ENCODE results near the gene CTNNA2. TPM values are rescaled to one million over a fixed set of nuclear protein-coding genes. Genes with fewer than 3 reads are reported as not detected.

The CTNNA2 gene
- total RNA-seq, 6 donors from 2014 or later: not detected

DNA sequence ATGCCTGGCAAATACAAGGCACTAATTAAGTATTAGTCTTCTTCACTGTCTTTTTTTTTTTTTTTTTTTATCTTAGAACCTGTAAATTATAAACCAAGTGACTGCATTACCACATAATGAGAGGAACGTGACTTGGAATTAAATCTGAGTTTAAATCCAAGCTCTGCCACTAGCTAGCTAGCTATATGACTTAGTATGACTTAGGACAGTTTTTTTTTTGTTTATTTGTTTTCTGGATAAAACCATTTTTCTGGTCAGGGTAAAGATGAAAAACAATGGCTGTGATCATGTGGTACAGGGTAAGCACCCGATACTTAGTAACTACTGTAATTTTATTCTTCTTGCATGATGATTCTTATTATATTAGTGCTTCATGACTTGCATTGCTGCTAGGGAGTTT is 983.5 kb downstream of the CTNNA2 start:
- TF ChIP-seq, protein P1, sequence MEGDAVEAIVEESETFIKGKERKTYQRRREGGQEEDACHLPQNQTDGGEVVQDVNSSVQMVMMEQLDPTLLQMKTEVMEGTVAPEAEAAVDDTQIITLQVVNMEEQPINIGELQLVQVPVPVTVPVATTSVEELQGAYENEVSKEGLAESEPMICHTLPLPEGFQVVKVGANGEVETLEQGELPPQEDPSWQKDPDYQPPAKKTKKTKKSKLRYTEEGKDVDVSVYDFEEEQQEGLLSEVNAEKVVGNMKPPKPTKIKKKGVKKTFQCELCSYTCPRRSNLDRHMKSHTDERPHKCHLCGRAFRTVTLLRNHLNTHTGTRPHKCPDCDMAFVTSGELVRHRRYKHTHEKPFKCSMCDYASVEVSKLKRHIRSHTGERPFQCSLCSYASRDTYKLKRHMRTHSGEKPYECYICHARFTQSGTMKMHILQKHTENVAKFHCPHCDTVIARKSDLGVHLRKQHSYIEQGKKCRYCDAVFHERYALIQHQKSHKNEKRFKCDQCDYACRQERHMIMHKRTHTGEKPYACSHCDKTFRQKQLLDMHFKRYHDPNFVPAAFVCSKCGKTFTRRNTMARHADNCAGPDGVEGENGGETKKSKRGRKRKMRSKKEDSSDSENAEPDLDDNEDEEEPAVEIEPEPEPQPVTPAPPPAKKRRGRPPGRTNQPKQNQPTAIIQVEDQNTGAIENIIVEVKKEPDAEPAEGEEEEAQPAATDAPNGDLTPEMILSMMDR (IDR thresholded peaks at IDR 0.05): no peak
- TF ChIP-seq EP300 (IDR thresholded peaks at IDR 0.05): no peak
- TF ChIP-seq POLR2AphosphoS5 (IDR thresholded peaks at IDR 0.05): no peak
- Histone ChIP-seq H3K4me1 (no peaks in the 10 kb centered on the region), H3K27ac (no peak overlapping the region), H3K27me3 (no peaks in the 10 kb centered on the region), H3K9me3 (no peaks in the 10 kb centered on the region), H3K4me3 (no peak overlapping the region), H3K36me3 (no peaks in the 10 kb centered on the region)
- ATAC-seq (ENCODE audit: low FRiP score in 2 of 2): no peak
- no peak for DNase-seq
- WGBS, 2 donors: 86 to 88% methylated on average over 2 of the region's 2 CpGs

DNA sequence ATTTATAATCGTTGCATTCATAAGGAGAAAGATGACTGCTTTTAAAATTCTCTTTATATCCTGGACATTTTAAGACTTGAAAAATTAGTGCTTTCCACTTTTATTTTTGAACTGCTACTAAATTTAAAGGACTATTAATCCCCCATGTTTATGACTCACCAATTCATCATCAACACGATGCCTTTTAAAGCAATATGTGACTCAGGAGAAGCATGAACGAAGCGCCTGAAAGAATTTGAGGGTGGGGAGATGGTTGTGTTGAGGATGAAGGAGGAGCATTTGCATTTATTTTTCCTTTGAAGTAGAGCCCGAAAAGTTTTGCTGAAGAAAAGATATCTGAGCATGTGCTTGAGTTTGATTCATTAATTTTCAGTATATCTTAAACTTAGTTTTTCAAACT is 983.9 kb downstream of the CTNNA2 start:
- WGBS, 2 donors: 76% methylated on average over 5 of the region's 5 CpGs
- H3K4me1 ChIP-seq: no peaks in the 10 kb centered on the region
- no peaks in the 10 kb centered on the region for H3K9me3 ChIP-seq
- ATAC-seq (ENCODE audit: low FRiP score in 2 of 2) (no peak), DNase-seq (no peak)
- no peak overlapping the region for H3K4me3 ChIP-seq
- TF ChIP-seq EP300 (IDR thresholded peaks at IDR 0.05) (no peak), POLR2AphosphoS5 (IDR thresholded peaks at IDR 0.05) (no peak), POLR2A (IDR thresholded peaks at IDR 0.05) (no peak)
- TF ChIP-seq, protein P1 (IDR thresholded peaks at IDR 0.05): no peak
- no peak overlapping the region for H3K27ac ChIP-seq
- no peaks in the 10 kb centered on the region for H3K27me3 ChIP-seq
- H3K36me3 ChIP-seq: no peaks in the 10 kb centered on the region

DNA sequence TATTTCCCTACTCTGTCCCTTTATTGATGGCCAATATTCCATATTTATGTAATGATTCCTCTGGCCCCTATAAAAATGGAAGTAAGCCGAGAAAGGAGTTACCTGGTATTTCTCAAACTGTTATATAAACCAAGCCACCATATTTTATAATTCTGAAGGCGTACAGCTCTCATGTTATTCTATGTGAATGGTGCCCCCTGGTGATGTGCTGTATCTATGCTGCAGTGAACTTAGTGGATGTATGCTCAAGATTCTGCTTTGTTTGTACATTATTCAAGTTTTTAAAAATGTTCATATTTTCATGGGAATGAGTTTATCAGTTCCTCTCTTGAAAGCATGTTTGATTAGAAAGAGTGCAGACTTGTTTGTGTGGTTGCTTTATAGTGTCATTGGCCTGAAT is 986.2 kb downstream of the CTNNA2 start:
- H3K27me3 ChIP-seq: no peaks in the 10 kb centered on the region
- no peak for ATAC-seq (ENCODE audit: low FRiP score in 2 of 2)

DNA sequence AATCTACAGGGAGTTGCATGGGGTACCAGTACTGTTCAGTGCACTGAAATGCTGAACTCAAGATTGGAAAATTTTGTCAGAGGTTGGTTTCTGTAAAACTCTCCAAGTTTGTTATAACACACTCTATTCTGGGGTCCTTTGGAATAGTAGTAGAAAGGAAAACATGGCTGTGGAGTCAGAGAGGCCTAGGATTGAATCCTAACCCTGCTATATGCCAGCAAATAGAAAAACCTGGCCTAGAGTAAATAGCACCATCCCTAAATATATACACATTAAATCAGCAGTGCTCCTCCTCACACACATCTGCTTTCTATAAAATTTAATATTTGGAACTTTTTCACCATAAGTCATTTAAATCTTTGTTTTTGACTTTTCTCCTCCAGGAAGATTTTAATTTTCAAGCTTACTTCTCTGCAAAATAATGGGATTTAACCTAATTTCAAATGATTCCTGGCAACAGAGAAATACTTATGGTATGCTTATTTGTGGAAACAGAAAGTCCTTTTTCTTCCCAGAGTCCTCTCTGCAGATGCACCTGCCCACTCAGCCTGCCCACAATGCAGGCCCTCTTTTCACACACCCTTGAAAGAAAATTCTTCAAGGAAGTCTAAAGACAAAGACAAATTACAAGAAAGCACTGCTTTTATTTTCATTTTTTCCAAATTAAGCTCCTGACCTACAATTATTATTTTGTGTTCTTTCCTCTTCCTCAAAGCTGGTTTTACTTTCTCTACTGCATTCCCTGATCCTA is 989.2 kb downstream of the CTNNA2 start:
- ATAC-seq (ENCODE audit: low FRiP score in 2 of 2) (no peak), DNase-seq (no peak)
- TF ChIP-seq POLR2A (IDR thresholded peaks at IDR 0.05) (no peak), EP300 (IDR thresholded peaks at IDR 0.05) (no peak), POLR2AphosphoS5 (IDR thresholded peaks at IDR 0.05) (no peak)
- TF ChIP-seq, protein P1 (IDR thresholded peaks at IDR 0.05): no peak
- no peaks in the 10 kb centered on the region for H3K9me3 ChIP-seq
- H3K27ac ChIP-seq: no peak overlapping the region
- no peaks in the 10 kb centered on the region for H3K36me3 ChIP-seq
- H3K4me1 ChIP-seq: no peaks in the 10 kb centered on the region
- no peaks in the 10 kb centered on the region for H3K27me3 ChIP-seq
- H3K4me3 ChIP-seq: no peak overlapping the region

More for the DNA sequence above, 986.2 kb downstream of the CTNNA2 start:
- Histone ChIP-seq H3K36me3 (no peaks in the 10 kb centered on the region), H3K27ac (no peak overlapping the region), H3K9me3 (no peaks in the 10 kb centered on the region), H3K4me3 (no peak overlapping the region), H3K4me1 (no peaks in the 10 kb centered on the region)
- 14 to 19% methylated on average over 2 of the region's 2 CpGs for WGBS, 2 donors
- peak in 1 of 2 donors; percentile 22 for DNase-seq
- no peak for TF ChIP-seq POLR2A (IDR thresholded peaks at IDR 0.05)
- no peak for TF ChIP-seq POLR2AphosphoS5 (IDR thresholded peaks at IDR 0.05)
- no peak for TF ChIP-seq EP300 (IDR thresholded peaks at IDR 0.05)
- TF ChIP-seq, protein P1 (IDR thresholded peaks at IDR 0.05): peak in 4 of 6 experiments; percentile 16 to 45 (median 37)

DNA sequence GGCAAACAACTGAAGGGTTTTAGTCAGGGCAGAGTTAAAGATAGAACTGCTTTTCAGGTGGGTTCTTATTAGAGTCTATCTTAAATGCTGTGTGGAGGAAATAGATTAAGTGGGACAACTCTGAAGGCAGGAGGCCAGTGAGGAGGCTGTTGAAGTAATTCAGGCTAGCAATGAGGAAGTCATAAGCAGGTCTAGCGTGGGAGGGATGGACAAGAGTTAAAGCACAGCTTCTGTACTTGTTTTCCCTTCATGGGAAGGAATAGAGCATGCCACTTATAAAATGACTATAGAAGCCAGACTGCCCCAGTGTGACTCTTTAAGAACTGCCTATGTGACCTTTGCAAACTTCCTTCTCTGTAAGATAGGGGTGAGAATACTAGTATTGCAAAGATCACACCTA is 993.7 kb downstream of the CTNNA2 start:
- no peaks in the 10 kb centered on the region for H3K36me3 ChIP-seq
- no peak for DNase-seq
- no peak for ATAC-seq (ENCODE audit: low FRiP score in 2 of 2)
- H3K4me1 ChIP-seq: no peaks in the 10 kb centered on the region
- WGBS, 2 donors: 37 to 50% methylated on average over 1 of the region's 1 CpG
- H3K4me3 ChIP-seq: no peak overlapping the region
- H3K9me3 ChIP-seq: no peaks in the 10 kb centered on the region
- no peaks in the 10 kb centered on the region for H3K27me3 ChIP-seq
- H3K27ac ChIP-seq: no peak overlapping the region
- TF ChIP-seq POLR2A (IDR thresholded peaks at IDR 0.05) (no peak), EP300 (IDR thresholded peaks at IDR 0.05) (no peak), POLR2AphosphoS5 (IDR thresholded peaks at IDR 0.05) (no peak)
- TF ChIP-seq, protein P1 (IDR thresholded peaks at IDR 0.05): no peak
